GM18858 (cell line): ENCODE measurements around the gene CACNA2D1.

Experiments
- ATAC-seq: cut with Tn5 transposase; IDR thresholded peaks from one replicate; pipeline ENCODE4 v1.9.1; 2021; ENCODE audit not compliant: unreplicated experiment

The CACNA2D1 gene

DNA sequence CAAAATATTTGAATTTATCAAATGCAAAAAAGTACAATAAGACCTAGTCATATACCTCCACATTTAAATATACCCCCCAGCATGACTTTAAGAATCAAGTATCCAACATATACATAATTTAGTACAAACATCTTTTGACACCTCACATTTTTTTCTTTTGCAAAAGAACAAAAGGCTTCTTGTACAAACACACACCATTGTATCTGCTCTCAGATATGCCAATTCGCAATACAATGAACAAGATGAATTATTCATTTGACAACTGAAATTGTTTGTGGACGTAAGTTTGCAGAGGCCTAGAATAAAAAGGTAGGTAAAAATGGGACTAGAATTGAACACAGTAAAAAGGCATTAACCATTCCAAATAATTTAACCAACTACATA lies 154.4 kb downstream of the CACNA2D1 start:
- no peak for ATAC-seq

DNA sequence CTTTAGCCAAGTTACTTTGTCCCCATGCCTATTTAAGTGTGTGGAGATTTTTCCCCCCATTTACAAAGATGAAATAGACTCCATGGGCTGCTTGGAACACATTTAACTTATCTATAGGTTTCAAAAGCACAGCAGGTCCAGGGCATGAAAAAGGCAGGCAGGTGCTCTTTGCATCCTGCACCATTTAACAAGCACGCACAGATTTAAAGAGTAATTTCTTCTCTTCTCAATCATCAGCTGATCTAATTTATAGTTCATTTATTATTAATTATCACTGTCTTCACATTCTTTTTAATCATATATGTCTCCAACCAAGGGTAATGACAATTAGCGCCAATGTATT lies 156.8 kb downstream of the CACNA2D1 start:
- ATAC-seq: no peak

DNA sequence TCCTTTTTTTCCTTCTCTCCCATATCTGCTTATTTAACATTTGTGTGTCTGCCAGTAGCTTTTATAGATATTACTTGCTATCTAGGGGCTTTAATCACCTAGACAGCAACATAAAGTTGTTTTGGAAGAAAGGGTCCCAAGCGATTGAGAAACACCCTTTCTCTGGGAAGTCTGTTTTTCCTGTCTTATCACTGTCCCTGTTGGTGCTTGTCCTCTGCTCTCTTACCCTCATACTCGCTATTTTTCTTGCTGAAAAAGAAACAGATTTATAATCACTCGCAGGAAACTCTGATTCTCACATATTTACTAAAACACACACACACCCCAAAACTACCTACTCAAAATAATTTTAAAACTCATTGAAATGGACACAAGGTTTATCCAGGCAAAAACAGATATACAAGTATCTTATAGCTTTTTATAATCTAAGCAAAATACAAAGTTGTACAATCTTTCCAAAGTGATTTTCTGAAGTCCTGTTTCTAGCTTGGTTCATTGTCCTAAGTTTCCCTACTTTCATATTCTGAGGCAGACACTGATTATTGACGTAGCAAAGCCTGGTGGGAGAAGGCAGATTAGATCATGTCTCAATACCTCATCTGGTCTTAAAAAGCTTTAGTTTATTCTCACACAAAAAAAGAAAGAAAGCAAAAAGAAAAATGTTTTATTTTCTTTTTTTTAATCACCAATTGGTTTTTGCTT lies 157.3 kb downstream of the CACNA2D1 start:
- no peak for ATAC-seq

DNA sequence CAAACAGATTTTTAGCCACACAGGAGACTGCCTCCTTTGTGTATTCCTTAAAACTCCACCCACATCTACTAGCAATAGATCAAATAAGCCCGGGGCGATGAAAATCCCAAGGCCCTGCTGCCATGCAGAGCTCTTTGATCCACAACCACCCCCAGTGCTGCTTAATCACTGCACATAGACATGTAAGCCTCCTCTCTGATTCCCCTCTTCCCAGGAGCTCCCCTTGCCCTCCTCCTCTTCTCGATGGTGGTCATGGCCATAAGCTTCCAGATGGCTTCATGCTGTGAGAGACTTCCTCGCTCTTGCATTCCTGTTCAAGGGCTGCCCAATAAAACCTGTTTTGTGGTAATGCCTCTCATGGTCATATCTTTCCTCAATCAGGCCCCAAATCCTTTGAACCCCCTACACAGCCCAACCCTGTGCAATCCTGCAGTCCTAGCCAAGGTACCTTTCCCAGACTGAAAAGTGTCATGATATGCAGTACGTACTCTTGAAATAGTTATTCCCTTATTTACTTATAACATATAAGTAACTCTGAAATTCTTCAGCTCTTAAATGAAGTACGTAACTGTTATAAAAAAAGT lies 158.5 kb downstream of the CACNA2D1 start:
- no peak for ATAC-seq

DNA sequence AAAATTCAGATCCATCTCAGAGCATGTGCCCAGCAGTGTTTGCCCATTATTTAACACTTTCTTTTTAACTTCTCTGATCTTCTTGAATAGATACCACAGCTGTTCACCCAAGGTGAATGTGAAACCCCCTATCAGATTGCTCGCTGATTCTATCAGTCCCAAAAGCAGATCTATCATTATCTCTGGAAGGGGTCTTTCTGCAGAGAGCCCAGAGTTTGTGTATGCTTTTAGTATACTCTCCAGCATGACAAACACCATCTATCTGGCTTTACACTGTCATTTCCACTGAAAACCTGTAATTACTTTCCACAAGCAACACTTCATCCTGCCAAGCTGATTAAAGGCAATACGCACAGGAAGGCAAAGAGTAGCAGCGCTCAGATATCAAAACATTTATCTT lies 168.2 kb downstream of the CACNA2D1 start:
- ATAC-seq: no peak

DNA sequence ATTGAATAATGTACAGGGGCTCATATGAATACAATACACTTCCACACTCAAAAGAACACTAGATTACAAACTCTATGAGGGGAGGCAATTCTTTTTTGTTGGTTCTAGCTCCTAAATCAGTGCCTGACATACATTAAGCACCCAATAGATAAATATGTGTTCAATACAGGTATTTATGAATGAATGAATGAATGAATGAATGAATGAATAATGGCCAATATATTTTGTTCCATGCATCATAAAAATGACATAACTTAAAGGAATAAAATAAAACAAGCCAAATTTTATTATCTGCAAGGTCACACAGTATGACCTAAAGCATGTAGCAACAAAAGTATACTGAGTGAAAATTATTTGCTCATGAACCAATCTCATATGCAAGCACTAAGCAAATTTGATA lies 168.9 kb downstream of the CACNA2D1 start:
- no peak for ATAC-seq

DNA sequence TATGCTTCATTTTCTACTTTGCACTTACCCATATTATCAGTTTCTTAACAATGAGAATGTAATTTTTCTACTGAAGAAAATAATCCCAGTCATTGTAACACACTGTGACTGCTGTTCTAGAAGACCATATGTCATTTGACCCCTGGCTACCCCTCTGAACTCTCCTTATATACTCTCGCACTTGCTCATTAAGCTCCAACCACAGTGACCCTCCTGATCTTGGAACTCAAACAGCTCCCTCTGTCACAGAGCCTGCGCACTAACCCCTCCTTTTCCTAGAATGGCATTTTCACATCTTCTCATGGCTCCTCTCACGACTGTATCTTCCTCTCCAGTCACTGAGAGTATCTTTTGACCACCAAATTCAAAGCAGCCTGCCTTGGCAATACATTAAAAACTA lies 169.7 kb downstream of the CACNA2D1 start:
- ATAC-seq: no peak

DNA sequence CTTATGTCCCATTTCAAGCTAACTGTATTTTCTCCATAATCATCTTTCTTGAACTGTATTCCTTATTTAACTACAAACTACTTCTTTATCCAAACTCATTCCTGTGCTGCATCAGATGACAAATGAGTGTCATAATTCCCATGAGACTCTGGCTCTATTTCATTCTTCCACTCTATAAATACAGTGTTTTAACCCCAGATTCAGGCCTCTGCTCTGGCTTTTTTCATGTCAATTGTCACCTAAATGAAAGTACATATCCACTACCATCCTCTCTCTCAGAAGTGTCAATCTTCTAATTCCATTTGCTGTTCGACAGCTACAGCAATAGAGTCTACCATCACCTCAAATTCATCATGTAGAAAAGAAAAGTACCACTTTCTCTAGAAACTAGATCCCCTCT lies 172.7 kb downstream of the CACNA2D1 start:
- no peak for ATAC-seq

DNA sequence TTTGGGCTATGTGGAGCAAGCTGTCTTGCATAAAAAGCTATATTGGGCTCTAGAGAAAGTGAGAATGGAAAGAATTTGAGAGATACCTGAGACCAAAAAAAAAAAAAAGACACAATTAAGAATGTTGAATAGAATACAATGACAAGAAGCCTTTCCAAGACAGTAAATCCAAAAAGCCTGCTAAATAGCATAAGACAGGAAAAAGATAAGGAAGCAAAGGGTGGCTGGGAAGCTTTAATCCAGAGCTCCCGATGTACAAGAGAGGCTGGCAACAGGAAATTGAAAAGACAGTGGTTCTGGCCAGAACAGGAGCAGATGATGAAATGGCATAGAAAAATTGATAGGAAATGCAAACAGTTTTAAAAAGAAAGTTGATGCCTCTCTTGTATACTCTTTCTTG lies 174.9 kb downstream of the CACNA2D1 start:
- ATAC-seq: no peak

DNA sequence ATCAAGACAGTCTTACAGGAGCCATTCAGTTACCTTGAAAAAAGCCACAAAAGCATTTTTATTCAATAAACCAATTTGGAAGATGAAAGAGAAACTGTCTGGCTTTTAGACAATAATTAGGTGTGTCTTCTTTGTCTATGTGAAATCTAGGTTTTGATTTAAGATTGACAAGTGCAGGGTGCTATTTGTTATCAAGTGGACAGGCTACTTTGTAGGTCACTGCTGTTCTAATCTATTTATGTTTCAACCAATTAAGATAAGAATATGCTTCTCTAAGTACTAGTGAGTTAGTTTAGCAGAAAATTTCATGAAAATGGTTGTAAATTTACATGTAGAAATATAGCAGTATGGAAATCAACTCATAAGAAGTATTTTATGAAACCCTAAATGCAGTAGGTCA lies 177.5 kb downstream of the CACNA2D1 start:
- no peak for ATAC-seq

DNA sequence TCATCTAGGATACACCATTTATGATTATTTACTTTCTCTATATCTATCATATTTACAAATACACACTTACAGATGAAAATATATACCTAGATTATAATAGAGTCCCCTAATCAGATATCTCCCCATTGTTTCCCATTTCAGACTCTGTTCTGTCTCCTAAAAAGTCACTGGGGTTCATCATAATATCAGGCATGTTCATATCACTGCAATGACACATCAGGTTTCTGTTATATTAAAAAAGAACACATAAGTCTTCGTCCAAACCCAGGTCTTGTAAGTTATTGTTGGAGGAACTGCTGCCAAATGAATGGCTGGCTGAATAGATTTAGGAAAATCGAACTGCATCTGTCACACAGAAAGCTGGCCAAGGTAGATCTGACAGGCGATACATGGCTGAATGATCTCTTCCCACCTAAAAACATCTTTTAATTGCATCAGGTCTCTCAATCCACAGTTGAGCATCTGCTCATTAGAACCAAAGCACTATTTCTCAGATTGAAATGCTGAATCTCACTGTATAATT lies 178.7 kb downstream of the CACNA2D1 start:
- no peak for ATAC-seq

DNA sequence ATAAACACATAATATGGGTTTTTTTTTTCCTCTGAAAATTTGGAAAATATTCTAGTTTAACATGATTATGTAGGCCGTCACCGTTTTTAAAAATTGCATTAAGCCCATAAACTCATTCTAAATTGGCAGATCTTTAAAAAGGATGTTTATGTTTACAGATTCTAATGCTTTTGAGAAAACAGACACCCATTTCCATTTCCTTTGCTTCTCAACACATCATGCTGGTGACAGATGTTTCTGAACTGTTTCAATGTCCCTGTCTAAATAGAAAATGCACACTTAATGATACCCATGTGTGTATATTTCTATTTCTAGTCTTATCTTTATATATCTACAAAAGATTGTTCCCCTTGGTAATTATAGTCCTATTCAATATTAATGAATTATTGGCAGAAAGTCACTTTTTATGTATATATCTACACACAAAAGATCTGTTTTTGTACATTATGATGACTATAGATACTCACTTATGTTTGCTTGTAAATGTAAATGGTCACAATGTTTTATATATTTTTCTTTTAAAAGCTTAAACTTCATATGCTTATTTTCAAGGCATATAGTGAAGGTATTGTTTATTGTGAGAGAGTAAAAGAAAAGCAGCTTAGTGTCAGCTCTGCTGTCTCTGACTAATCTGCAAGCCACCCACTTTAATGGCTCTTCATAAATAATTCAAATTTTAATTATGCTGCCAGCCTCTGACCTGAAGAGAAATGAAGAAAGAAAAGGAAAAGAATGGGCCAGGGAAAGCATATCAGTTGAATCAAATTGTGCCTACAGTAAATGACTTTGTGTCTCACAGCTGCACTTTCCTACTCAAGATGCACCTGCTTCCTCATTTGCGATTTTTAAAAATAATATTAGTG lies 179.4 kb downstream of the CACNA2D1 start:
- no peak for ATAC-seq

DNA sequence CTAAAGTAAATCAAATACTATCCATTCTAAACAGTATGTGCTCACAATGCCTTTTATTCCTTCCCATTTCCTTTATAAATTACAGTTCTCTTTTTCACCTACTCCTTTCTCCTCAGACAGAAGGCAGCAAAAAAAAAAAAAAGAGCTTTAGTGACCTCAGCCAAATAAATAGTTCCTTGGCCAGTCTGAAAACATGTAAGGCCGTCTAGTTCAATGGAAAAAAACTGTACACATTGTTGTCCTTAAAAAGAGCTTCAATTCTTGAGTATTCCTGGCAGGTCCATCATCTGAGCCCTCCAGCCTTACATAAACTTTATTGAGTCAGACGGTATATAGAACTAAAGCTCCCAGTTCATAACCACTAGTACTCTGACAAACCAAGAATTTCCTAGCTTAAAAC lies 185.4 kb downstream of the CACNA2D1 start:
- no peak for ATAC-seq

DNA sequence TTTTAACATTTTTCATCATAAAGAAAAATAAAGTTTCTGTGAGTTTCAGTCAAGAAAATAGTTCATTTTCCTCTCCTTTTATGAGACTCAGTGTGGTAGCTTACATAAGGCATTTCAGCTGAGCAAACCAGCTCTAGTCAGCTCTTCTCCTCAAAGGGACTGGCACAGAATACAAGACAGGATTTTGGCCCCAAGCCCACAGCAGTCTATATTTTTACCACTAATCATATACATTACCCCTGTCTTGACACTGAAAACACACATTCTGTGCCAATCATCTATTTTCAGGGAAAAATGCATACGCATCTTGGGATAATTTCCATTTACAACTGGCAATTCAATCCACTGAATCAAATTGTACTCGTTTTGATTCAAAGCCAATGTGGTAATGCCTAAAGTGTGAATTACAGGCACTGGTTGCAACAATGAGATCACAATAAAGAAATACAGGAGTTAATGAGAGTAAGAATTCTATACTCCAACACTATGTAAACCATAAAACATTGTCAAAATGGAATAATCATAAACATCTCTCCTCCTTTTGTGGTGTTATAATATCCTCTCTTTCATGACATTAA lies 186.4 kb downstream of the CACNA2D1 start:
- no peak for ATAC-seq

DNA sequence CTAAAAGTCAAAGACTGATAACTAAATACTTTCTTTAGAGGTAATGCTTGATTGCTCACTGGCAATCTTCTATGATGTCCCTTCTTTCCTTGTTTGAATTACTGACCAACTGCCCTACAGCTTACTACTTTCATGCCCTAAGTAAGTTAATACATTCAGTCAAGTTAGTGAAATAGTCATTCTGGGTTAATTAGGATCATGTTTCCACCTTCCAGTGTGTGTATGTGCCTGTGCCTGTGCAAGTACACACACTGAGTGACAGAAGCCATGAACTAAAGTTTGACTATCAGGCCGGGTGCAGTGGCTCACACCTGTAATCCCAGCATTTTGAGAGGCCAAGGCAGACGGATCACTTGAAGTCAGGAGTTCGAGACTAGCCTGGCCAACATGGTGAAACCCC lies 187.9 kb downstream of the CACNA2D1 start:
- ATAC-seq: no peak

DNA sequence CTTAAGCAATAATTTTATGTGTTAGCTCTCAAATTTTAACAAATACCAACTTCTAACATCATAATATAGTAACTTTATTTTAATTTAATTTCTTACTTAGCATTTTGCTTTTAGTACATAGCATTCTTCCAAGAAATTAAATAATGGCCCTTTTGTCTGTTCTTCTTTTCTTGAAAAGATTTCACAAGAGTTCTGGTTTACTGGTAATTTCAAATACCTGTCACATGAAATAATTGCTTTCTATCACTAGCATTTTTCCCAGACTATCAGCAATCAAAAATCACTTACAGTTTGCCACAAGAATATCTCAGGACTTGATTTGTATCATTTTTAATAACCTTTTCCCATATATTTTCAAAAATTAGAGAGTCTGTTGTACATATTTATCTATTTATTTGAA lies 193.0 kb downstream of the CACNA2D1 start:
- no peak for ATAC-seq

DNA sequence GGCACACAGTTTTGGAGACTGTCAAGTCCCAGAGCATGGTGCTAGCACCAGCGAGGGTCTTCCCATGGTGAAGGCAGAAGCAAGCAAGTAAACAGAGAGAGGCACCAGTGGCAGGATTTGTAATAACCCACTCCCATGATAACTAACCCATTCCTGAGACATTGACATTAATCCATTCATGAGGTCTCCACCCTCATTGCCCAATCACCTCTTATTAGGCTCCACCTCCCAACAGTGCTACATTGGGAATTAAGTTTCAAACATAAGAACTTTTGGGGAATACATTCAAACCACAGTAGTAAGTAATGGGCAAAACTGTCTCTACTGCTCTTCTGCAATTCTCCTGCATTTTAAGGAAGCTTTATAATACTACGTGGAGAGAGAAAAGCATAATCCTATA lies 193.6 kb downstream of the CACNA2D1 start:
- no peak for ATAC-seq

DNA sequence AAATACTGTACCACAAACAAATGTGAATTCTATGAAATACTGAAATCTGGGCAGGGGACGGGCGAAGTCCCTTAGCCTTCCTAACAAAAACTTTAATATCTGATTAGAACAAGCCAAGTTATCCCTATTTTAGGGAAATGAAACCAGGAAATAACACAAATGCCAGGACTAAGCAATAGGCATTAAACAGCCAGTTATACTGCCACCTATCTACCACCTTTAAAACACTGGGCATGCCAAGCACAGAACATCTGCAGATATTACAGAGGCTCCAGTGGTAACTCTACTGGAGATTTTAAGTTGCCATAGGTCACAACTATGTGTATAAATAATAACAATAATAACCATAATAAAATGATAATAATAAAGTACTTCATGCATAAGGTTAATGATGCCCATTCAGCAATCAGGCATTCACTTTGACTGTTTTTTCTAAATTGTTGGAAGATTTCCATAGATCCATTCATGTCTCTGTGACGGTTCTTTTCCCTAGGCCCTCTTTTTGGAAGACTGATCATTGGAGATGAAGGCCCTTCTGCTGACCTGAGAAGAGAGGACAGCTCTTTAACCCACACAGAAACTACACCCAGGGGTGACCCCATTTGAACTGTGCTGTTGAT lies 195.7 kb downstream of the CACNA2D1 start:
- ATAC-seq: no peak

DNA sequence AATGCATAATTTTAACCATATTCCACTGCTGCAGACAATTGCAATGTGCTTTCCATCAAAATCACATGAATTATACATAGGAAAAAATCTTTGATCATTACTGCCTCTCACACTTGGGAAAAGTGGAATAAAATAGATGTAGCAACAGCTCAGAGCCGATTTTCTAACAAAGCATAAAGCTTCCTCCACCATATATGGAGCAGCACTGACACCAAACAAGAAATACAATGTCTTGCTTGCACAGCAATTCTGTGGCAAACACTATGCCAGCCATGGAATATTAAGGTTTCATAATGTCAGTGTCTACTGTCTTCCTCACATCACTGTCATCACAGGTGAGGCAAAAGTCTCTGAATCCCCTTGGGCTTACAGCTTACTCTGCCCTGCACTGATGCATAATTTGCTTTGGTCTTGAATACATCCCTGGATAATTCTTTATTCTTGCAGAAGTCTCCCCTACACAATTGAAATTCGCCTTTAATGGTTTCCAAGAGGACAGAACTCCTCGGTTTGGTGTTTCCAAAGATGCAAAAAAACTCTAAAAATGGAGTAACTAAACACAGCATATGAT lies 198.5 kb downstream of the CACNA2D1 start:
- no peak for ATAC-seq

DNA sequence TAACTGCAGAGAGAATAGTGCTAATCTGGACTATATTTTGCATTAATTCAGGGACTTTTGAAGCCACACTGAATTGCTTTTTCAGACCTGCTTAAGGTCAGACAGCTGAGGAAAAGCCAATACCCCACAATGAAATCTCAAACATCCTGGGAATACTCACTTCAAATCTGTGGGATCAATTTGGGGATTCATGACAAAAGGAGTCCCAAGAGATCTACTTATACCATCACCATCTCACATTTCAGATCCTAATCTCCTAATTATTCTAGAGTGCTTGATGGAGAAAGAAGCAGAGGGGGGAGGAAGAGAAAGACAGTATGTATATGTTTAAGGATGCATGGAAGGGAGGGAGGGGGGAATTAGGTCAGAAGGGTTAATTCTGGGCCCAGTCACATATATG lies 202.2 kb downstream of the CACNA2D1 start:
- no peak for ATAC-seq

DNA sequence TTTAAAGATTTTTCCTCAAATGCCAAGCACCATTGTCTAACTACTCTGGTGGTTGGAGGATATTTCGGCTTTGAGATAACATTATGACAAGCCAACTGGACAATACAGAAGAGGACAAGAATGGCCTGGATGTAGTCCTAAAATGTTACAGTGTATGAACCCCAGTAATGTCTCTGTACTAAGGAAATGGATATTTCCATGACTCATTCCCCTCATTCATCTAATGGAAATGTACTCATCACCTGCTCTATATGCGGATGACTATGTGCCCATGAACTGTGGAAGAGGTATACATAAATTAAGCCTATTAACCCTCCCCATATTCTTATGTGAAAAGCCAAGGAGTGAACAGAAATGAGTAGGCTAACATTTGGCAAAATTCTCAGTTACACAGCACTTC lies 207.9 kb downstream of the CACNA2D1 start:
- no peak for ATAC-seq
